ENCODE measurements around the gene TTC23L.
"Not testable (repeated sequence)": the region's sequence is repeated elsewhere in the genome, so short reads cannot be mapped to it uniquely, and the experiment has no call there.

TTC23L gene, protein sequence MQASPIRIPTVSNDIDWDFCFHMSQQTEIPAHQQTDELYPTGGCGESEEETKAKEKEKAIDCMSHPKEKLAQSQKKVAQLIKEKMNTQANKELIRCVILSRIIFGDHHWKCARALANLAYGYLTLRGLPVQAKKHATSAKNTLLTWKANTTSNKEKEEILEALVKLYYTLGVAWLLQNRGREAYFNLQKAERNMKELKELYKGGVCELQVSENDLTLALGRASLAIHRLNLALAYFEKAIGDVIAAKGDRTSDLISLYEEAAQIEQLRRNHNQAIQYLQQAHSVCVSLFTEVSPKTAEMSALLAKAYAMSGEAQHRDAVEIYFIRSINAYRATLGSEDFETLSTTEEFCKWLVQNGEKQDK

DNA sequence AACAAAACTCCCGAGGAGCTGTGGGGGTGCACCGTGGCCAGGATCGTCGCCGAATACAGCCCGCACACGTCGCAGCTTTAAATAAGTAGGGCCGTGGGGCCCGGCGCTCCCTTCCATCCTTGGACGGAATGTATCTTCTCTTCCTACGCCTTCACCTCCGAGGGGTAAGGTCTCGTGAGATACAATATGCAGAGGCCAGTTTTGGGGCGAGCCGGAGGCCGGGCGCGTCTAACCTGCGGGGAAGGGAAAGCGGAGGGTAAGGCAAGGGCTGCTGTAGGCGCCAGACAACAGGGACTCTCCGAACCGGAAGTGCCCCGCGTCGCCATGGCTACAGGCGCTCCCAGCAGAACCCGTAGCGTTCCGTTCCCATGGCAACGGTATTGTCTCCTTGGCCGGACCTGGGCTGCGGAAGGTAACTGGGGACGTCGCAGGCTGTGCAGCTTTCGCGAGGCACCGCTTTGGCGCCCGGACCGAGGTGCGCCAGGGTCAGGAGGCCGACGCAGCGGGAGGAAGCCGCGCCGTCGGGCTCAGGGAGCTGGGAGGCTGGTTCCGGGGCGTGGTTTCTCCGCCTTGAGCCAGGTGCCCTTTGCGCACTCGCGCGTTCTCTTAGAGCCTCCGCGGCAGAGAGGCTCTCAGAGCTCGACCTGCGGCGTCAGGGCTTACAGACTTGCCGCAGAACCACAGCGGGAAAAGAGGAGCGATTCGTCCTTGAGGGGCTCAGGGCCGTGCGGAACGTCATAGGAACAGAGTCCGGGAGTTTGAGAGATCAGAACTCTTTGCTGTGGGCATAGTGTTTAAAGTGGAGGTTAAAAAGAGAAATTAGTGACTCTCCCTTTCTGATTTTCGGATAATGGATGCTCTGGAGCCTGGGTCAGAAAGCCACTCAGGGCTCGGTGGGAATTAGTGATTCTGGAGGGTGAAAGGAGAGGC lies at the start of gene TTC23L:
TSS of gene TTC23L (plus strand) at position 380 of the 930 bp plus-strand sequence. CDS start 1,508 bp downstream, outside the sequence.
- DNase-seq (ENCODE audit: low read depth, low spot score) = peak; percentile 28

DNA sequence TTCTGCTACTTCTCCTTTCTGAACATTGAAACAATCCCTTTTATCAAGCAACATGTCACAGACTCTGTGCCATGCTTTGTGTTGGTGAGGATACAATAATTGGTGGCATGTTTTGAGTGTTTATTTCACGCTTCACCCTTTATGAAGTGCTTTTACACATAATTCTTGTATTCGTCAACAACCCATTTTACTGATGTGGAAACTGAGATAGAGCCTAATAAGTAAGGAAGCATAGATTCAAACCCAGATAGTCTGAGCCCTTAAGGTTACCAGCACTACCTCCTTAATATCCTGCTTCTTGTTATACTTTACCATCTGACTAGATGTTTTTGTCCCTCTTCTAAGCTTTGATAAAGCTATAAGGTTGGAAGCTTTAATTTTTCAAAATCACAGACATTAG lies 49.3 kb upstream of the TTC23L start:
- DNase-seq (ENCODE audit: low read depth, low spot score) = no peak

DNA sequence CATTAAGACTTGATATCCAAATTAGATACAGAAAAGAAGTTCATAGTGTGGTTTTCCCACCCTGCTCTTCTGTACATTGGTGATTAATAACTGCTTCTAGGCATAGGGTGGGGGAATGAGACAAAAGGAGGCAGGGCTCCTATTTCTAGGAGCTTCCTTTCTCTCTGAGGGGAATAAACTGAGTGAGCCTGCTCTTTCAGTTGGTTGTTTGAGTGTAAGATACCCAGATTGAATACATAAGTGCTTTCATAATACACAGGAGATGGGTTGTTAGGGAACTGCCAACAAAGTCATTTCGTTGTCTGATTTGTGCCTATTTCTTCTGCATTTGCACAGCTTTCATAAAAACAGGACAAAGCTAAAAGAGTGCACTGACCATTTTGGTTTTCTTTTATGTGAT lies 48.9 kb upstream of the TTC23L start:
- DNase-seq (ENCODE audit: low read depth, low spot score) = no peak

DNA sequence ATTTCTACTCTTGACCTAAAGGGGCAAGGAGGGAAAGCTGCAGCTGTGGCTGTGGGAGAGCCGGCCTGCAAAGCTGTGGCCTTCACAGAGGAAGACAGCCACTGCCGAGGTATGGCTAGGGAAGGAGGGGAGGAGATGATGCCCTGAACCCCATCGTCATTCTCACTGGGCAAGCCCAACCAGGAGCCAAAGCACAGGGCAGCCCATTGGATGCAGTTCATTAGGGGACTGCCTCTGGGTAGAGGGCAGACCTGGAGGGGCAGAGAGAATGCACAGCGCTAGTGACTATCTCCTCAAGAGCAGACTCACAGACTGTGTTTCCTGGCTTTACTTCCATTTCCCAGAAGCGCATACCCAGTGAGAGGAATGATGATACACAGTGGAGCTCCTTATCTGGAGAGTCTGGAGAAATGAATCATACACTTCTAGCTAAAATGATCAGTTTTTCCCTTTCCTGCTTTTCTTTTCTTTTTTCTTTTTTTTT lies 47.2 kb upstream of the TTC23L start:
- no peak for DNase-seq (ENCODE audit: low read depth, low spot score)

DNA sequence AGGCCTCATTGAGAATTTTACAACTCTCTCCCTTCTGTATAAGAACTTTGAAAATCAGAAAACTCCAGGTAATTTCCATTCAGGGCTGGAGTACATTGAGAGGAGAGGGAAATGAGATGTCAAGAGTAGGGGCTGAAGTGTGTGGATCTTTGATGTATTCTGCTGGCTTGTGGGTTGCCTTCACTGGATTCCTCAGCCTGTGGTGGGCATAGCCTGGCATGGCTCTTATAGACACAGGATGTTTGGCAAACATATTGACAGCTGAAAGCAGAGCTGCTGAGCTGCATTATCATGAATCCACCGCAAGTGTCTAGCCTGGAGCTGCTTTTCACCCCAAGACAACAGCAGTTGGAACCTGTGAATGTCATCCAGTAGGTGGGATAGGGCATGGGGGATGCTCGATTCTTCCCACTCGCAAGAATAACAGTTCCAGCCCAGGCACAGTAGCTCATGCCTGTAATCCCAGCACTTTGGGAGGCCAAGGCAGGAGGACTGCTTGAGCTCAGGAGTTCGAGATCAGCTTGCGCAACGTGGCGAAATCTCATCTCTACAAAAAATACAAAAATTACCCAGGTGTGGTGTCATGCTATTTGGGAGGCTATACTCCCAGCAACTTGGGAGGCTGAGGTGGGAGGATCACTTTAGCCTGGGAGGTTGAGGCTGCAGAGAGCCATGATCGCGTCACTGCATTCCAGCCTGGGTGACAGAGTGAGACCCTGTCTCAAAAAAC lies 36.0 kb upstream of the TTC23L start:
- DNase-seq (ENCODE audit: low read depth, low spot score) = no peak

DNA sequence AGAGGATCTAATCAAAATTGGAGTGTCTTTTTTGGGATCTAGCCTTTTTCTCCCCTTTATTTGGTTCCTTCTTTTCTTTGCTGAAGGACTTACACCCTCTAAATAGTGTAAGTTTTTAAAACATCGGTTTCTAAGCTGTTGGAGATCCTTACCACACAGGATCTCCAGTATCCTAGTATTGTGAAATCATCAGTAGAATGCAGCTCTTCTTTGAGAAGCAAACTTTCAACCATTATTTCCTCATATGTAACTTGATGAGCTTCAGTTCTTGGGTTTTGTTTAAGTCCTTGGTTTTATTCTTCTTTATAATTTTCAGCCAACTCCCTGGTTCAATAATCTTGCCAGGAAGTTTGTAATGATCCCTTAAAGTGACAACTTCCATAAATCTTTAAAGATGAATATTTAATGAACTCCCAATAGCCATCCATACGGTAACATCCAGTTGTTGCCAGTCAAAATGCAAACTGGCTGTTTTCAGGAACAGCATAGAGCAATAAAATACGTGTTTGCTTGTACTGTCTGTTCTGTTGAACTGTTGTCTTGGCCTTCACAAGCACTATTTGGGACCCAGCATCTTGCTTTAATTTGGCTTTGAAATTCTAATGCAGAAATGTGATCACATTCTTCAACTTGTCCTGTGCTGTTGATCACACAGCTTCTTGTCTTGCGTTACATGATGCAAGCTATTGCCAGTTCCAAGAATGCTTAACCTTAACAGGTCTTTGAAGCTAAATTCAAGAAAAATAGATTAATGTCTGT lies 34.8 kb upstream of the TTC23L start:
- DNase-seq (ENCODE audit: low read depth, low spot score) = no peak

DNA sequence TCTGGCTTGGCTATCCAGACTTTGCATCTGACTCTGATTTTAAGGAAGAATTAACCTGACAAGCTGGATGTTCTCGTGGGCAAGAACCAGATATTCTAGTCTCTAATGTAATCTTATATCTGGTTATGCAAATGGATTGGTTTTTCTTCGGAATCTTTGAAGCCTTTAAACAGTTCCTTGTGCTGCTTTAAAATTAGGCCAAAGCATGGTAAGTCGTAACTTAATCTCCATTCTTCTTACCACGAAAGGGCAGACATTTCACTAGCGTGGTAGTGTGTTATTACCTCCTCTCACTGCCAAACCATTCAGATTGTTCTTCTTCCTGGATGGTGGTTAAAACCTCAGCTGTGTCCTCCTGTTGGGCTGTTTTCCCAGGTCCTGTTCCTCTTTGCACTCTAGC lies 34.1 kb upstream of the TTC23L start:
- no peak for DNase-seq (ENCODE audit: low read depth, low spot score)

DNA sequence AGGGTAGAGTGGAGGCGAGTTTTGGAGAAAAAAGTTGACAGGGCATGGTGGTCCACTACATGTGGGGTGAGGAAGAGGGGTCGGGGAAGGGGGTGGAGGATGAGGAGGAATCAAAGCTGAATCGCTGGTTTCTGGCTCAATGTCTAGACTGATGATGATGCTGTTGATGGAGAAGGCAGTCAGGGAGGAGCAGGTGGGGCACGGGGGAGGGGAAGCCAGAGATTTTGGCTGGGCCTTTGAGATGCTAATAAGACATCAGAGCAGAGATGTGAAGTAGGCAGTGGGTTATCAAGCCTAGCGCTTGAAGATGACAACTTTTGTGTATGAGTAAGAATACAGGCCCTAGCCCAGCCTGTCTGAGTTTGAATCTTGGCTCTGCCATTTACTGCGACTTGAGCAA lies 32.4 kb upstream of the TTC23L start:
- DNase-seq (ENCODE audit: low read depth, low spot score) = no peak

DNA sequence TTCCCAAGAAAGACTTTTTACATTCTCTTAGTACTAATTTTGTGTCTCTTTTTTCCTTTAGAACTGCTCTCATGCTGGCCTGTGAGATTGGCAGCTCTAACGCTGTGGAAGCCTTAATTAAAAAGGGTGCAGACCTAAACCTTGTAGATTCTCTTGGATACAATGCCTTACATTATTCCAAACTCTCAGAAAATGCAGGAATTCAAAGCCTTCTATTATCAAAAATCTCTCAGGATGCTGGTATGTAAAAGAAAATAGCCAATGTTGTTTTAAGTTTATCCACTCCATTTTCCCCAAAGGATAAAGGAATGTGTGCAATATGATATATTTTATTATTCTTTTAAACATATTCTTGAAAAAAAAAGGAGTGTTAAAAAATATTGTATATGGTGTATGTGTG lies 27.3 kb upstream of the TTC23L start:
- no peak for DNase-seq (ENCODE audit: low read depth, low spot score)

DNA sequence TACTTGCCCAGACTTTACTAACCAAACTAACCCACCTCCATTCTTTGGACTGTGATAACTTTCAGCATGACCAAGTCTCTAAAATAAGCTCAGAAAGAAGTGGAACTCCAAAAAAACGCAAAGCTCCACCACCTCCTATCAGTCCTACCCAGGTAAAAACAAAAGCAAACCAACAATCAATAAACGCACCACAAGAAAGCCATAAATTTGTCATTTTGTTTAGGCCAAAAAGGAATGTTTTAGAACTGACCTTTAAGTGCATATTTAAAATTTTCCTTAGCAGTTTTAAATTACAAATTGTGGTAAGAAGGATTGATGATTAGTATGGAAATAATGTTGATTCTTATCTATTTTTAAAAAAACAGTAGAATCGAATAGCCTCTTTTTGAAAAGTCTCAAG lies 25.5 kb upstream of the TTC23L start:
- DNase-seq (ENCODE audit: low read depth, low spot score) = no peak

DNA sequence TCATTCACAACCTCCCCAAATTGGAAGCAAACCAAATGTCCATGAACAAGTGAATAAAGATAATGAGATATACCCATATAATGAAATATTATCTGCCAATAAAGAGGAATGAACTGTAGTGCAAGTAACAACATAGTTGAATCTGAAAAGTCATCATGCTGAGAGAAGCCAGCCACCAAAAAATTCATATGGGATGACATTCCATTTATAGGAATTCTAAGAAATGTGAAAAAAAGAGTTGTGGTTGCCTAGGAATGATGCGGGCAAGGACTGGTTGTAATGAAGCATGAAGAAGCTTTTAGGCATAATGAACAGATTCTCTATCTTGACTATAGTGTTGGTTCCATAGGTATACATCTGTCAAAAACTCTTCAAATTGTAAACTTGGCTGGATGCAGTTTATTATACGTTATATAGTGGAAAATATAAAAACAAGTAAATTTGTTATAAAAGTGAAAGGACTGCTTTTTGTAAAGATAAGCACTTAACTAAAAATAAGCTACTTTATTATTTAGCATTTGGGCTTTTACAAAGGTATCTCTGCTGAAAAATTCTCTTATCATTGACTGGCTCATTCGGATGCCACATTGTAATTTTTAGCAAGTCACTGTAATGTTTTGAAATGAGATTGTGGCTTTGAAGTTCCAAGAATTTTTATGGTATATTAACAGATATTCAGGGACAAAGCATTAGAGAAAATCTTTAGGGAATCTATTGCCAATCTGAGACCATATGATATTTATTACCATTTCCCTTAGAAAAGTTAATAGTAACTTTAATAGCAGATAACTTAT lies 21.2 kb upstream of the TTC23L start:
- no peak for DNase-seq (ENCODE audit: low read depth, low spot score)

DNA sequence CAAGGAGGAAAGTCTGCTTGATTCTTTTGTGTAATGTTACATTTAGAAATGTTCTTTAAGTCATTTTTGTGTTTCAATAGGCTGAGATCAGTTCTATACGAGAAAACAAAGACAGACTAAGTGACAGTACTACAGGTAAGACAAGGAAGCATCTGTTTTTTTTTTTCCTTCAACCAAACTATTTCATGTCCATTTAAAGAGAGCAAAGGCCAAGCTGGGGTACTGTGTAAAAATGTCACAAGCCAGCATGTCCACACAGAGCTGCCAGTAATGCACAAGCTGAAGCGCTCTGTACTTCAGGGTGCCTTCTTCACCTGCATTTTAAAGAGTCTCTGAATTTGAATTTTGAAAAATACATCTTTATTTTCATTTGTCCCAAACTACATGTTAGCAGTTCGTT lies 20.2 kb upstream of the TTC23L start:
- no peak for DNase-seq (ENCODE audit: low read depth, low spot score)

DNA sequence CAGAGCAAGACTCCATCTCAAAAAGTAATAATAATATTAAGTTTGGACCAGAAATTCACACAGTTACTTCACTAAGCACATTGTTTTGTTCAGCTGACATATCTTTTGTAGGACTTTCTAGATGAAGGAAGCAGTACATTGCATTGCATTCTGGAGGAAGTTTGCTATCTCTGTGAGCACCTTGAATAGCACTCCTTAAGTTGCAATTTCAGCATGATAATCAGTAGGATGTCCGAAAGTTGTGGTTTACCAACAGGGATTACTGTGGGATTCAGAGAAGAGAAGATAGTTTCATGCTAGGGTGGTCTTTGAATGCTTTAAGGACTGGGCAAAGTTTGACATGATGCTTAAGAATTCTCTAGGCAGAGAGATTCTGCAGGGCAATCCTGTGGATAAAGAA lies 18.4 kb upstream of the TTC23L start:
- DNase-seq (ENCODE audit: low read depth, low spot score) = no peak

DNA sequence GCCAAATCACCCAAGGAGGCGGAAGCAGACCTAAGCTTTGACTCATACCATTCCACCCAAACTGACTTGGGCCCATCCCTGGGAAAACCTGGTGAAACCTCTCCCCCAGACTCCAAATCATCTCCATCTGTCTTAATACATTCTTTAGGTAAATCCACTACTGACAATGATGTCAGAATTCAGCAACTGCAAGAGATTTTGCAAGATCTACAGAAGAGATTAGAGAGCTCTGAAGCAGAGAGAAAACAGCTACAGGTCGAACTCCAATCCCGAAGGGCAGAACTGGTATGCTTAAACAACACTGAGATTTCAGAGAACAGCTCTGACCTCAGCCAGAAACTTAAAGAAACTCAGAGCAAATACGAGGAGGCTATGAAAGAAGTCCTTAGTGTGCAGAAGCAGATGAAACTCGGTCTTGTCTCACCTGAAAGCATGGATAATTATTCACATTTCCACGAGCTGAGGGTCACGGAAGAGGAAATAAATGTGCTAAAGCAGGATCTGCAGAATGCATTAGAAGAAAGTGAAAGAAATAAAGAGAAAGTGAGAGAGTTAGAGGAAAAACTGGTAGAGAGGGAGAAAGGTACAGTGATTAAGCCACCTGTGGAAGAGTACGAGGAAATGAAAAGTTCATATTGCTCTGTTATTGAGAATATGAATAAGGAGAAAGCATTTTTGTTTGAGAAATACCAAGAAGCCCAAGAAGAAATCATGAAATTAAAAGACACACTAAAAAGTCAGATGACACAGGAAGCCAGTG lies 15.8 kb upstream of the TTC23L start:
- DNase-seq (ENCODE audit: low read depth, low spot score) = no peak

DNA sequence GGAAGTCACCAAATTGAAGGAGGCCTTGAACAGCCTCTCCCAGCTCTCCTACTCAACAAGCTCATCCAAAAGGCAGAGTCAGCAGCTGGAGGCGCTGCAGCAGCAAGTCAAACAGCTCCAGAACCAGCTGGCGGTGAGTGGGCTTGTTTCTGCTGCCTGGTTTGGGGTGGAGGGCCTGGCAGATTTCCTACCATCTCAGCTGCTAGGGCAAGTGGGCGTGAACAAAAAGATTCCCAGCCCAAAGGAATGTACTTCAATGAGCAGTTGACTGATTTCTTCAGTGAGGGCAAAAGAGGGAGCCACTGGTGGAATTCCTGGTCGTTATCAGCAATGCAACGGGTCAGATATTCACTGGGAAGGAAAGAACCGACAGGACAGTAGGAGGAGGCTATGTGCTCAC lies 12.6 kb upstream of the TTC23L start:
- no peak for DNase-seq (ENCODE audit: low read depth, low spot score)

DNA sequence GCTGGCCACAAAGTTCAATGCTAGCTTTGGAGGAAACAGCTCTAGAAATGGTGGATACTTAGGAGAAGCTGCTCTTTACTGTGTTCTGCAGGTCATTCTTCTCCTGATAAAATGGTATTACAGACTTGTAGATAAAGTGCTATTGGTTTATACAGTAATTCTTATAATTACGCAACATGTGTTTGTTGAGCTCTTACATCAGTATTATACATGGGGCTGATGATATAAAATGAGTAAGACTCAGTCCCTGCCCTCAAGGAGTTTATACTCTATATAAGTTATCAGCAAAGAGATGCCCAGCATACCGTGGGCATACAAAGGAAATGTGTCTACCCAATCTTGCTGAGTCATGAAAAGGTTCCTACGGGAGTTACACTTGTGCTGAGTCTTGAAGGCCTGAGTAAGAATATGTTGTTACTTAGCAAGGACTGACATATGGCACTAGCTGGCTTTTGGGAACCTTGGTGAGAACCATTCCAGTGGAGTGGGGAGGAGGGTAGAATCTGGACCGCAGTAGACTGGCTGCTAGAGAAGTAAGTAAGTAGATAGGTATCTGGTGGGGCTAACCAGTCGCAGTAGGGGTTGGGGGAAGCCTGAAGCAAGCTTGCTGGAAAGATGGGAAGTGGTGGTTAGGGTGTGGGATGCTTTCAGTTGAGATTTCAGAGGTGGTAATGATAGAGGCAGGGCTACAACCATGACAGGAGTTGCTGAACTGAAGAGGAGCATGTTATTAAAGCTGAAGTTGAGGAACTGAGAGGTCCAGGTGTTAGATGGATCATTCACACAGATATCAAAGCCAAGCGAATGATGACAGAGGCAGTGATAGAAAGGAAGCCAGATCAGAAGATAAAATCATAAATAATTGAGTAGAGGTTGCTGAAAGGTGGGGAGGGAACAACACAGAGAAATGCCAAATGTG lies 11.1 kb upstream of the TTC23L start:
- DNase-seq (ENCODE audit: low read depth, low spot score) = no peak

DNA sequence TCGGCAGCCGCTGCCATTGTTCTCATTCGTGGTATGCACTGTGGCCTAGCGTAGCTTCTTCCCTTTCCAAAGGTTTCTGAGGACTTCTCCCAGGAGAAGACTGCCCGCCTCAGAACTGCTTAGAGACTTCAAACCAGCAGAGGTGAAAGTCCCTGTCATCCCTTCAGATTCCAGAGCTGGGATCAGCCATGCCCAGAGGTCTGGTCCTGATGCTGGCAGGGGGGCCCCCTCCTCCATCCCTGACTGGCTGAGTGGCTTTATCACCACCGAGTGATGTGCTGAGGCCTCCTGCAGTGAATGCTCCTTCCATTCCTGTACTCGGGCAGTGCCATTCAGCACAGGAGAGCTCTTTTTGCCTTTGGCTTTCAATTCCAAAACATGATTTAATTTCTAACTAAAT lies 8.1 kb upstream of the TTC23L start:
- DNase-seq (ENCODE audit: low read depth, low spot score) = not testable (repeated sequence)

DNA sequence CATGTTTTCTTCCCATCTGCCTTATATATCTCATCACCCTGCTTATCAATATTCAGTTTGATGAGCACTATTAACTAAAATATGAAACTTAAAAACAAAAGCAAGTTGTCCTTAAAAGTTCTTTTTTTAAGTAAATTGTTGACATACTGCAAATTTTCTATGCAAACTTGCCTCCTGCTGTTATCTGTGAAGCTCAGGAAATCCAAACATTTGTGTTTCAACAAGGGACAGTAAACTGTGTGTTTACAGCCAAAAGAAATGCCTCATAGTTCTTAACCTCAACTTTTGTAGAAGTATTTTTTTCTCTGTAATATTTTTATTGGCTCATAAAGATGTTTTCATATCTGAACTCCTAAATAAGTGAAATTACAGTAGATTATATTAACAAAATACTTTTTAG lies 7.7 kb upstream of the TTC23L start:
- peak; percentile 23 for DNase-seq (ENCODE audit: low read depth, low spot score)

DNA sequence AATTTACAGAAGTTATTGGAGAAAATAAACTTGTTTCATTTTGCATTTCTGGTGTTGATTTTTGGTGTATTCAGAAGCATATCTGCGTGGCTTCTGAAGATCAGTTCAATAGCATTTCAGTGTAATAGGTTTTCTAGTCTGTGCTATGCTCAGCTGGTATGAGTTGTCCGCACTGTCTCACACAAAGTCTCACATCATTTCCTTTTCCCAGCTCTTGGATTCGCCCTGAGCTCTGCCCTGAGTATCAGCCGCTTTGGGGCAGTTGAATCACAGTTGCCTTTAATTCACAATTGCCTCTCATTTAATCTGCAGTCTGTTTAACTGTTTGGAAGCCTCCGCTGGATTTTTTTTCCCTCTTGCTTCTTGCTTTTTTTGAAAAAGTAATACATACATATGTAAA lies 6.4 kb upstream of the TTC23L start:
- no peak for DNase-seq (ENCODE audit: low read depth, low spot score)

All from smooth muscle cell of the brain vasculature (primary cell).